ENCODE measurements around the gene REXO5.

DNA sequence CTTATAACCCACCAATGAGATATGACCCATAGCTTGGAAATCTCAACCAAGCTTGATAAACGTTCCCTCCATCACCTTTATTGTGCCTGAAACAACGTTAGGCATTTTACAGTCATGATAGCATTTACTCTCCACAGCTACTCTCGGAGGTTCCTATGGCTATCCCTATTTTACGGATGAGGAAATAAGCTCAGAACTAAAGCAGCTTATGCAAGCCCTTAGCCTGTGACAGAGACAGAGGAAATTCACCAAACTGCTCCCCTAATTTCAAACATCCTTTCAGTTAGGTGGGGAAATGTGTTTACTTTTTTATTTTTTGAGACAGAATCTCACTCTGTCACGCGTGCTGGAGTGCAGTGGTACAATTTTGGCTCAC lies 75.2 kb downstream of the REXO5 start:
- TF ChIP-seq, protein P1, sequence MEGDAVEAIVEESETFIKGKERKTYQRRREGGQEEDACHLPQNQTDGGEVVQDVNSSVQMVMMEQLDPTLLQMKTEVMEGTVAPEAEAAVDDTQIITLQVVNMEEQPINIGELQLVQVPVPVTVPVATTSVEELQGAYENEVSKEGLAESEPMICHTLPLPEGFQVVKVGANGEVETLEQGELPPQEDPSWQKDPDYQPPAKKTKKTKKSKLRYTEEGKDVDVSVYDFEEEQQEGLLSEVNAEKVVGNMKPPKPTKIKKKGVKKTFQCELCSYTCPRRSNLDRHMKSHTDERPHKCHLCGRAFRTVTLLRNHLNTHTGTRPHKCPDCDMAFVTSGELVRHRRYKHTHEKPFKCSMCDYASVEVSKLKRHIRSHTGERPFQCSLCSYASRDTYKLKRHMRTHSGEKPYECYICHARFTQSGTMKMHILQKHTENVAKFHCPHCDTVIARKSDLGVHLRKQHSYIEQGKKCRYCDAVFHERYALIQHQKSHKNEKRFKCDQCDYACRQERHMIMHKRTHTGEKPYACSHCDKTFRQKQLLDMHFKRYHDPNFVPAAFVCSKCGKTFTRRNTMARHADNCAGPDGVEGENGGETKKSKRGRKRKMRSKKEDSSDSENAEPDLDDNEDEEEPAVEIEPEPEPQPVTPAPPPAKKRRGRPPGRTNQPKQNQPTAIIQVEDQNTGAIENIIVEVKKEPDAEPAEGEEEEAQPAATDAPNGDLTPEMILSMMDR (conservative IDR thresholded peaks at IDR 0.05 in 1 of 2, IDR thresholded peaks at IDR 0.05 in 1 of 2; ENCODE audit: extremely low read depth in 1 of 2, insufficient read depth in 1 of 2, low read depth in 1 of 2, low read length in 2 of 2) = no peak
- no peak for TF ChIP-seq EZH2 (IDR thresholded peaks at IDR 0.05; ENCODE audit: borderline replicate concordance, low read length)

All from mammary epithelial cell (primary cell).